Epithelial cell of proximal tubule (primary cell): ENCODE results near the gene ITGB5. TPM values are rescaled to one million over a fixed set of nuclear protein-coding genes. Genes with fewer than 3 reads are reported as not detected.

Experiments used
- DNase-seq: peaks from one replicate; pipeline ENCODE4 v3.0.0-alpha.2; 2011; ENCODE audit warnings: low read depth
- H3K4me3 ChIP-seq: 2 replicates; pipeline ENCODE4 v1.5.1; 2011; ENCODE audit warnings: low read depth, mild to moderate bottlenecking, low read length
- total RNA-seq: library from RNA; depleted of rRNA; stranded (reverse); fragments of >200 nt; gene quantifications from 2 replicates; pipeline ENCODE4 v1.2.3, GENCODE V29; 2015
- TF ChIP-seq, protein P1 (sequence below): conservative IDR thresholded peaks from 2 replicates; pipeline ENCODE4 v1.5.1; 2012; ENCODE audit warnings: low read depth, mild to moderate bottlenecking, low read length

ITGB5 gene
- total RNA-seq, 1 donor from 2014 or later, result 141 TPM

DNA sequence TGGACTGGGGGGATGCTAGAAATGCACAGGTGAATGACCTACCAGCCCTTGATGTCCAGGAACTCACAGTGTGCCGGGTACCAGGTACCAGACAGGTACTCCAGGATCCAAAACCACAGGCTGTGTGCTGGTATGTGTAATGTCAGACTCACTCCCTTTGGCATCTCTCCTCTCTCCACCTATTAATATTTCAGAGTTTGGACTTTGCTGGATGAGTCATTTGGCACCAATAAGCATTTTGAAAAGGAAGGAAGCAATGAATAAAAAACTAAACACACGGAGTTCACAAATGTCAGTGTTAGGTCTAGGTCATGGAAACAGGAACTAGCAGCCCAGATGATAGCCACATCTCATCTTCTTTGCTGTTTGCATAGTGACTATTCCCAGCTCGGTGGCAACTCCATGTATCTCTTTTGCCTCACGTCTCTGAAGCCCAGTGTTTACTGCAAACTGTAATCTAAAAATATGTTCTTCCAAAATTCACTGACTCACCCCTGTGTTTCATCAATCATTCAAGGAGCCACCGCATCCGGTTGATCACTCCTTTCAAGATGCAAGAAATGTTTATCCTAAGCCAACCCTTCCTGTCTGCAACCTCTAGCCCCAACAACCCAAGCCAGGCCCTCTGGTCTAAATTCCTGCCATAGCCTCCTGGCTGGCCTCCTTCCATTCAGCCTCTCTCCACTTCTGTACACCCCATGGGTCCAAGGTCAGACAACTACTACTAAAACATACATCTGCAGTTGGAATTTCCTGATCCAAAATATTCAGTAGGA, 8.4 kb downstream of the ITGB5 start:
- DNase-seq, result peak; percentile 86

DNA sequence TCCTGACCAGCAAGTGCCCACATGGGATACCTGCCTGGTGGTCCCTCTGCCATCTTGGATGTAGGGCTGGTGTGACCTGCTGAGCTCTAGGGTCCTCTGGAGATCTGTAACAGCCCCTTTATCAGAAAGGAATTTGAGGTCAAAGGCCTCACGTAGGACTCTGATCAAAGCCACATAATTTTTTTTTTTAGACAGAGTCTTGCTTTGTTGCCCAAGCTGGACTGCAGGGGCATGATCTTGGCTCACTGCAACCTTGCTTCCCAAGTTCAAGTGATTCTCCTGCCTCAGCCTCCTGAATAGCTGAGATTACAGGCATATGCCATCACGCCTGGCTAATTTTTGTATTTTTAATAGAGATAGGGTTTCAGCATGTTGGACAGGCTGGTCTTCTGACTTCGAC, 9.5 kb downstream of the ITGB5 start:
- no peak for DNase-seq
- no peak overlapping the region for H3K4me3 ChIP-seq
- TF ChIP-seq, protein P1, sequence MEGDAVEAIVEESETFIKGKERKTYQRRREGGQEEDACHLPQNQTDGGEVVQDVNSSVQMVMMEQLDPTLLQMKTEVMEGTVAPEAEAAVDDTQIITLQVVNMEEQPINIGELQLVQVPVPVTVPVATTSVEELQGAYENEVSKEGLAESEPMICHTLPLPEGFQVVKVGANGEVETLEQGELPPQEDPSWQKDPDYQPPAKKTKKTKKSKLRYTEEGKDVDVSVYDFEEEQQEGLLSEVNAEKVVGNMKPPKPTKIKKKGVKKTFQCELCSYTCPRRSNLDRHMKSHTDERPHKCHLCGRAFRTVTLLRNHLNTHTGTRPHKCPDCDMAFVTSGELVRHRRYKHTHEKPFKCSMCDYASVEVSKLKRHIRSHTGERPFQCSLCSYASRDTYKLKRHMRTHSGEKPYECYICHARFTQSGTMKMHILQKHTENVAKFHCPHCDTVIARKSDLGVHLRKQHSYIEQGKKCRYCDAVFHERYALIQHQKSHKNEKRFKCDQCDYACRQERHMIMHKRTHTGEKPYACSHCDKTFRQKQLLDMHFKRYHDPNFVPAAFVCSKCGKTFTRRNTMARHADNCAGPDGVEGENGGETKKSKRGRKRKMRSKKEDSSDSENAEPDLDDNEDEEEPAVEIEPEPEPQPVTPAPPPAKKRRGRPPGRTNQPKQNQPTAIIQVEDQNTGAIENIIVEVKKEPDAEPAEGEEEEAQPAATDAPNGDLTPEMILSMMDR, result no peak

More for the DNA sequence above, 8.4 kb downstream of the ITGB5 start:
- TF ChIP-seq, protein P1, result no peak
- no peak overlapping the region for H3K4me3 ChIP-seq

DNA sequence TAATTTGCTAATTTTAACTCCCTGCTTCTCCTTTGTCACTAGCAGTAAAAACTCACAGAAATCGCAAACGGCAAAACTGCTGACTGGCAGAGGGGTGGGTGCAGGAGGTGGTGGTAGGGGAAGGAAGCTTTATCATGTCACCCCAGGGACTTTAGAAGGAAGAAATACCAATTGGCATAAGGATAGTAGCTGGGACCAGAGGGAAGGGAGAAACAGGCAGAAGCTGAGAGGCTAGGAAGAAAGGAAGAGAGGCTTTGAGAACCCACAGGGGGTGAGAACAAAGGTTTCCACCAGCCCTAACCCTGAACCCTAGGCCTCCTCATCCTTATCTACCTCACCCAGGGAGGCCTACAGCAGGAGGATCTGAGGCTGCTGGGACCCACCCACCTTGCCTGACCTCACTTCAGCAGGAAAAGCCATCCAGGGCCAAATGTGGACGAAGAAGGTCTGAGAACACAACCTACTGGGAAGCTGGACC, 10.7 kb downstream of the ITGB5 start:
- H3K4me3 ChIP-seq, result no peak overlapping the region
- no peak for DNase-seq
- TF ChIP-seq, protein P1, result no peak

DNA sequence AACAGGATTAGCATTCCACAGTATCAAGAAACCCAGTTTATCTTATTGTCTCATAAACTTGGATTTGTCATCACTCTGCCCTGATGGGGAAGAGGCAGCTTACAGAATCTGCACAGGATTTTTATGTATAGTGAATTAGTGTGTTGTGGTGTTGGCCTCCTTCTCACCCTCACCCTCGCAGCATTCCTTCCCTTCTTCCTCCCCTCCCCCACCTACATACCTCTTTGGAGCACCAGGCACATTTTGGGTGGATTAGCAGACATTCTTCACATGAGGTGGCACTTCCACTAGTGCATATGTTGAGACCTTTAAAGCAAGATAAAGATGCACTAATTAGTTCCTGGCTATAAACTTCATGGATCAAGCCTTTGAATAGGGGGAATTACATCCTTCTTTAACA, 13.9 kb downstream of the ITGB5 start:
- TF ChIP-seq, protein P1, result no peak
- DNase-seq, result no peak
- H3K4me3 ChIP-seq, result no peak overlapping the region

DNA sequence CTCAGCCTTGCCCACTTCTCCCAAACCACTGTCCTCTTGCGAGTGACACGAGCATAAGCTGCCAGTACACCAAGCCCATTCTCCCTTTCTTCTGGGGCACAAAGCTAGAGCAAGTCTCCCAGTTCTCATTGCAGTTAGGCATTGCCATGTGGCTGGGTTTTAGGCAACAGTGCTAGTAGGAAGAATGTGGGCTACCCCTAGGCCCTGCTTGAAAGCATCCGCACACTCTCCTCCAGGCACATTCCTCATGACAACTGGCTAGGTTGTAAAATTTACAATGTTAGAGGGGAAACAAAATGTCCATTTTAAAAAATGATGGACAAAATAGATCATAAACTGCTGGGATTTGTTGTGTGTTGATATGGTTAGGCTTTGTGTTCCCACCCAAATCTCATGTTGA, 19.7 kb downstream of the ITGB5 start:
- TF ChIP-seq, protein P1, result no peak
- no peak overlapping the region for H3K4me3 ChIP-seq
- no peak for DNase-seq

DNA sequence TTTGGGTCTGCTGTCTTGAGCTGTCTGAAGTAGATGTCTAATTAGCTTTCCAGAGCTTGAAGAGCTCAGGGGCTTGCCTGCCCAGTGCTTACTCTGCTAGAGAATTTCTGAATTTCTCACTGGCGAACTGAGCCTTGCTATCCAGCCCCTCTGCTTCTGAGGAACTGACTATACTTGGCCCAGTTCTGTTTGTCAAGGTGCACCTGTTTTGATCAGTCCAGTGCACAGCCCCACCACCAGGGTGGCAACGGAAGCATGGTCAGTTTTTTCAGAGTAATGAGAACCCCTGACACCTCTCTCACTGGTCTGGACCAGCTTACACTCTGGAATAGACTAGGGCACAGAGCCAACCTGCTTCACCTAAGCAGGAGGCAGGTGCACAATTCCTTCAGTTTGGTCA, 25.2 kb downstream of the ITGB5 start:
- no peak overlapping the region for H3K4me3 ChIP-seq
- TF ChIP-seq, protein P1, result peak; percentile 22
- no peak for DNase-seq

DNA sequence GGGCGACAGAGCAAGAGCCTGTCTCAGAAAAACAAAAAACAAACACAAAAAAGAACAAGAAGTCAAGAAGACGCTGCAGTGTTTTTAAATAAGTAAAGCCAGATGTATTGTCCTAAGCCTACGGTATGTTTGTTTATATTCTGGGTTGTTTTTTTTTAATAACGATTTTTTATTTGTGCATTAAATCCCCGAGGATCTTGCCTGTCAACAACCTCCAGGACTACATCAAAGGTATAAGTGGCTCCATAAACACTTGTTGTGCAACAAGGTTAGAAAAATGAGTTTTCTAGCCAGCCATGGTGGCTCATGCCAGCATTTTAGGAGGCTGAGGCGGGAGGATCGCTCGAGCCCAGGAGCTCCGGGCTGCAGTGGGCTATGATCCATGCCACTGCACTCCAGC, 26.1 kb downstream of the ITGB5 start:
- no peak for DNase-seq
- TF ChIP-seq, protein P1, result no peak
- no peak overlapping the region for H3K4me3 ChIP-seq
